ENCODE data around the gene ADAMTSL2.

DNA sequence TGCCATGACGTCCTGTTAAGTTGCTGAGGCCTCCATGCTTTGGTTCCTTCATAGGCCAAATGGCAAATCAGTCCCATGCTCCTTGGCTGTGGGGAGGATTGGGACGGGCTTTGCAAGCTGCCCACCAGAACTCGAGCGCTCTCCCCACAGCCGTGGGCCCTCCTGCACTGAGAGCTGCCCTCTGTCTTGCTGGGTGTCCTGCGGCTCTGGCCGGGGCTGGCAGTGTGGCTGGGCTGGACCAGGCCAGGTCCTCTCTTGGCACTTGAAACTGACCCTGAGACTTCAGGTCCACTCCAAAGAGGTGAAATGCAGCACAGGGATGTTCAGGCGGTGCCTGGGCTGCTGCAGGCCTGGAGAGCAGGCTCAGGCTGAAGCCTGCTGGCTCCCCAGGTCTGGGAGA is 16.8 kb upstream of the ADAMTSL2 start:
- TF ChIP-seq POLR2AphosphoS5 (IDR thresholded peaks at IDR 0.05; ENCODE audit: low read depth, low read length): no peak
- no peak for TF ChIP-seq TAF1 (IDR thresholded peaks at IDR 0.05; ENCODE audit: borderline replicate concordance, insufficient read depth, low read length)
- TF ChIP-seq, protein P1, sequence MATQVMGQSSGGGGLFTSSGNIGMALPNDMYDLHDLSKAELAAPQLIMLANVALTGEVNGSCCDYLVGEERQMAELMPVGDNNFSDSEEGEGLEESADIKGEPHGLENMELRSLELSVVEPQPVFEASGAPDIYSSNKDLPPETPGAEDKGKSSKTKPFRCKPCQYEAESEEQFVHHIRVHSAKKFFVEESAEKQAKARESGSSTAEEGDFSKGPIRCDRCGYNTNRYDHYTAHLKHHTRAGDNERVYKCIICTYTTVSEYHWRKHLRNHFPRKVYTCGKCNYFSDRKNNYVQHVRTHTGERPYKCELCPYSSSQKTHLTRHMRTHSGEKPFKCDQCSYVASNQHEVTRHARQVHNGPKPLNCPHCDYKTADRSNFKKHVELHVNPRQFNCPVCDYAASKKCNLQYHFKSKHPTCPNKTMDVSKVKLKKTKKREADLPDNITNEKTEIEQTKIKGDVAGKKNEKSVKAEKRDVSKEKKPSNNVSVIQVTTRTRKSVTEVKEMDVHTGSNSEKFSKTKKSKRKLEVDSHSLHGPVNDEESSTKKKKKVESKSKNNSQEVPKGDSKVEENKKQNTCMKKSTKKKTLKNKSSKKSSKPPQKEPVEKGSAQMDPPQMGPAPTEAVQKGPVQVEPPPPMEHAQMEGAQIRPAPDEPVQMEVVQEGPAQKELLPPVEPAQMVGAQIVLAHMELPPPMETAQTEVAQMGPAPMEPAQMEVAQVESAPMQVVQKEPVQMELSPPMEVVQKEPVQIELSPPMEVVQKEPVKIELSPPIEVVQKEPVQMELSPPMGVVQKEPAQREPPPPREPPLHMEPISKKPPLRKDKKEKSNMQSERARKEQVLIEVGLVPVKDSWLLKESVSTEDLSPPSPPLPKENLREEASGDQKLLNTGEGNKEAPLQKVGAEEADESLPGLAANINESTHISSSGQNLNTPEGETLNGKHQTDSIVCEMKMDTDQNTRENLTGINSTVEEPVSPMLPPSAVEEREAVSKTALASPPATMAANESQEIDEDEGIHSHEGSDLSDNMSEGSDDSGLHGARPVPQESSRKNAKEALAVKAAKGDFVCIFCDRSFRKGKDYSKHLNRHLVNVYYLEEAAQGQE (IDR thresholded peaks at IDR 0.05; ENCODE audit: insufficient read depth in 1 of 2, low read depth in 2 of 2, low read length in 2 of 2): no peak
- TF ChIP-seq SIN3A (IDR thresholded peaks at IDR 0.05; ENCODE audit: borderline replicate concordance, insufficient read depth, low read length): no peak
- no peak for TF ChIP-seq FOXP2 (optimal IDR thresholded peaks at IDR 0.05; ENCODE audit: borderline replicate concordance, extremely low read depth, extremely low read length, insufficient read depth)
